GM18508 (cell line): ENCODE results near the gene CUTC.

Experiments
- ATAC-seq: cut with Tn5 transposase; IDR thresholded peaks from one replicate; pipeline ENCODE4 v1.9.1; 2021; ENCODE audit warnings: moderate number of reproducible peaks; ENCODE audit not compliant: insufficient read depth, unreplicated experiment

Gene CUTC

GRCh38 chr10:99779335-99779734 is 47.3 kb downstream of the CUTC start:
- no peak for ATAC-seq

- ATAC-seq = no peak
These were observed 49.8 kb downstream of the CUTC start for GRCh38 chr10:99781734-99782429.

- no peak for ATAC-seq
These were observed 50.6 kb downstream of the CUTC start, which contains the start of gene ABCC2 for GRCh38 chr10:99782447-99783286. TSS of gene ABCC2 (plus strand) at chr10:99782640. CDS start at chr10:99782845, 205 bp downstream.

- no peak for ATAC-seq
These were observed 52.1 kb downstream of the CUTC start for GRCh38 chr10:99784016-99784726.

GRCh38 chr10:99784727-99785441 is 52.9 kb downstream of the CUTC start:
- no peak for ATAC-seq

GRCh38 chr10:99785646-99786045 is 53.6 kb downstream of the CUTC start:
- no peak for ATAC-seq

DNA sequence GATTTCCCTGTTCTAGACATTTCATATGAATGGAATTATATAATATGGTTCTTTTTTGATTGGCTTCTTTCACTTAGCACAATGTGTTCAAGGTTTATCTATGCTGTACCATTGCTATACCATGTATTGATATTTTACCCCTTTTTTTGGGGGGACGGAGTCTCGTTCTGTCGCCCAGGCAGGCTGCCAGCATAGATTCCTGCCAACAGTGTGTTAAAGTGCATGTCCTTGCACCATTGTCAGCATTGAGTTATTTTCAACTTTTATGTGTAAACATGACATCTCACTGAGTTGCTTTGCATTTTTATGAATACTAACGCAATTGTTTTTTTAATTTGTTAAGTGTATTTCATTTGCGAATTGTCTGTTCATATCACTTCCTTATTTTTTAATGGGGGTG is 55.3 kb downstream of the CUTC start:
- ATAC-seq = no peak

- no peak for ATAC-seq
These were observed 55.9 kb downstream of the CUTC start for GRCh38 chr10:99787782-99788445.

- ATAC-seq = no peak
These were observed 56.7 kb downstream of the CUTC start for GRCh38 chr10:99788598-99789256.

- ATAC-seq = no peak
These were observed 59.8 kb downstream of the CUTC start for GRCh38 chr10:99791831-99792230.

- no peak for ATAC-seq
These were observed 61.8 kb downstream of the CUTC start for GRCh38 chr10:99793819-99794218.

- no peak for ATAC-seq
These were observed 64.9 kb downstream of the CUTC start for GRCh38 chr10:99796928-99797327.

DNA sequence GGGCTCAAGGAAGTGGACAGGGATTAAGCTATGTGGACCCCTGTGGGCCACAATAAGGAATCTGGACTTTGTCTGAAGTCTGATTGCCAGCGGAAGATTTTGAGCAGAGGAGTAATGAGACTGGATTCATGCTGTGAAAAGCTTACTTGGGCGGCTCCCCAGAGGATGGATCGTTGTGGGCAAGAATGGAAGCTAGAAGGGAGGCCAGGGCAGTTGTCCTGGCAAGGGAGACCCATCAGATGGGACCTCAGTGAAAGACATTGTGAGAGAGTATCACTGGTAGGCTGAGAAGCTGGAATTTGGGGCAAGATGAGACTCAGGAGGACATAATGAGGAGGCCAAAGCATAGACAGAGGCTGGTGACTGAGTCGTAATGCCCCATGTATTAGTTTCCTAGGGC is 66.0 kb downstream of the CUTC start:
- no peak for ATAC-seq

DNA sequence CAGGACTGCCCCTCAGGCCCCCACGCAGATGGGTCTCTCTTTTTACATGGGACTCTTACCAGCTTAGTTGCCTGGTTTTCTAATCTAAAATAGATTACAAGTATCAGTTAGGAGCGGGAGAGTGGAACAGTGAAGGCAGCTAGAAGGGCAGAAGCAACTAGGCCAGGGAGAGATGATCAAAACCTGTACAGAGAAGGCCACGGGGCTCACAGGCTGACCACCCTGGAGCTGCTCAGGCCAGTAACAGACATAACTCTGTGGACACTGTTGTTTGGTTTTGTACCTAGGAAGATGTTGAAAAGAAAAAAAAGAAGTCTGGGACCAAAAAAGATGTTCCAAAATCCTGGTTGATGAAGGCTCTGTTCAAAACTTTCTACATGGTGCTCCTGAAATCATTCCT is 66.9 kb downstream of the CUTC start:
- ATAC-seq = no peak

DNA sequence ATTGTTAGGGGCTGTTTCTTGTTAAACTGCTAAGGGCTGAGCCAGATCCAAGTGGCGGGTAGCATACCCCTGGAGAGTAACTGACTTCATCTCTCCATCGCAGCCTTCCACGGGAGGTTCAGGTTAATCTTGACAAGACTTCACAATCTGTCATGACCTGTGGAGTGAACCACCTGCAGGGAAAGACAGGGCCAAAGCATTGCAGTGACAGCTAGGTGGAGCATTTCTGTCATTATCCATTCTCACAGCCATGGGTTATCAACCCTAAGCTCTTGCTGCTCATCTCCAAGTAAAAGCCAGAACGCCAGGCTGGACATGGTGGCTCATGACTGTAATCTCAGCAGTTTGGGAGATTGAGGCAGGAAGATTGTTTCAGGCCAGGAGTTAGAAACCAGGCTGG is 67.6 kb downstream of the CUTC start:
- no peak for ATAC-seq

GRCh38 chr10:99804471-99804870 is 72.4 kb downstream of the CUTC start:
- no peak for ATAC-seq

- no peak for ATAC-seq
These were observed 73.2 kb downstream of the CUTC start for GRCh38 chr10:99805190-99805589.
